Natural killer cell (primary cell): ENCODE data around the gene SPATA12. TPM values are rescaled to one million over a fixed set of nuclear protein-coding genes. Genes with fewer than 3 reads are reported as not detected.

Source experiments
- ATAC-seq, 3 donors: fragments of 150-1000 bp in 2 of 3; fragments of 200-7000 bp in 1 of 3; cut with Tn5 transposase; 1 replicate in 1 of 3; 2 replicates in 2 of 3; pipeline ENCODE4 v1.10.0; 2021; ENCODE audit warnings: mild to moderate bottlenecking in 2 of 3, moderate library complexity in 2 of 3
- DNase-seq, 2 donors: peaks; one replicate each; pipeline versions ENCODE4 v3.0.0 to v3.0.0-alpha.2; 2013 to 2021; ENCODE audit warnings: mixed read lengths in 1 of 2
- H3K27ac ChIP-seq: one replicate; pipeline ENCODE4 v1.5.1; 2013; ENCODE audit warnings: mild to moderate bottlenecking, low read length
- H3K27me3 ChIP-seq: one replicate; pipeline ENCODE4 v1.6.1; 2013; ENCODE audit warnings: low read length; ENCODE audit not compliant: control insufficient read depth, insufficient read depth
- H3K36me3 ChIP-seq: one replicate; pipeline ENCODE4 v1.6.1; 2013; ENCODE audit warnings: low read length; ENCODE audit not compliant: control insufficient read depth, insufficient read depth
- H3K4me1 ChIP-seq: one replicate; pipeline ENCODE4 v1.6.1; 2013; ENCODE audit warnings: low read length; ENCODE audit not compliant: control insufficient read depth, insufficient read depth
- H3K4me3 ChIP-seq: one replicate; pipeline ENCODE4 v1.5.1; 2013; ENCODE audit warnings: low read length
- H3K9me3 ChIP-seq: one replicate; pipeline ENCODE4 v1.6.1; 2013; ENCODE audit warnings: low read length; ENCODE audit not compliant: control insufficient read depth, insufficient read depth
- H3K27ac Mint-ChIP-seq, 2 donors: one replicate each; pipeline ENCODE4 v1.8.0; 2022; ENCODE audit warnings: mild to moderate bottlenecking in 2 of 2, mixed read lengths in 2 of 2, moderate library complexity in 1 of 2
- H3K27me3 Mint-ChIP-seq, 2 donors: one replicate each; pipeline ENCODE4 v1.8.0; 2022; ENCODE audit warnings: low read depth in 2 of 2, mixed read lengths in 2 of 2
- H3K36me3 Mint-ChIP-seq: one replicate; pipeline ENCODE4 v1.8.0; 2022; ENCODE audit warnings: mixed read lengths
- H3K4me1 Mint-ChIP-seq, 2 donors: one replicate each; pipeline ENCODE4 v1.8.0; 2022; ENCODE audit warnings: mixed read lengths in 2 of 2
- H3K4me3 Mint-ChIP-seq: one replicate; pipeline ENCODE4 v1.8.0; 2022; ENCODE audit warnings: mild to moderate bottlenecking, moderate library complexity, mixed read lengths
- H3K9me3 Mint-ChIP-seq, 2 donors: one replicate each; pipeline ENCODE4 v1.8.0; 2022; ENCODE audit warnings: mixed read lengths in 2 of 2
- CTCF ChIP-seq: fragments of 200-600 bp; IDR thresholded peaks from one replicate; pipeline ENCODE4 v1.8.0; 2022; ENCODE audit warnings: antibody characterized with exemption
- WGBS: methylation state at CpG from one replicate; pipeline ENCODE4 v1.1.7; 2013; ENCODE audit warnings: missing lambda C conversion rate; ENCODE audit not compliant: insufficient coverage; 5-methylcytosine and 5-hydroxymethylcytosine counted together
- intact Hi-C: fragments of 100-400 bp; cut with micrococcal nuclease; formaldehyde crosslinking; loops from one replicate; pipeline ENCODE4 v1.14.2; 2022
- total RNA-seq, 4 donors: library from RNA; stranded (reverse); fragments of 120-200 nt in 1 of 4; gene quantifications; one replicate each; pipeline versions ENCODE4 v1.2.3 to v1.2.4, GENCODE V29; 2013 to 2022

Gene SPATA12
- total RNA-seq, 3 donors from 2014 or later (not counting 1 experiment from before 2014, with no cell fraction given), result not detected

- Histone ChIP-seq H3K4me1 (peaks cover 4% of the 10 kb centered on the region), H3K9me3 (no peaks in the 10 kb centered on the region), H3K4me3 (no peak overlapping the region), H3K36me3 (no peaks in the 10 kb centered on the region), H3K27ac (no peak overlapping the region), H3K27me3 (no peaks in the 10 kb centered on the region)
- Mint-ChIP-seq H3K4me1 (peaks cover 13 to 15% of the 10 kb centered on the region in 2 donors), H3K27ac (no peak overlapping the region), H3K4me3 (no peak overlapping the region), H3K36me3 (no peaks in the 10 kb centered on the region), H3K27me3 (no peaks in the 10 kb centered on the region), H3K9me3 (no peaks in the 10 kb centered on the region)
- DNase-seq, result no peak
- WGBS, result 88% methylated on average over 1 of the region's 2 CpGs
- TF ChIP-seq CTCF, result no peak
- intact Hi-C loops, result no loop called here
- no peak for ATAC-seq
Measured at GRCh38 chr3:57064572-57064971, 4.1 kb downstream of the SPATA12 start.

- Histone ChIP-seq H3K36me3 (no peaks in the 10 kb centered on the region), H3K4me3 (no peak overlapping the region), H3K4me1 (peaks cover 4% of the 10 kb centered on the region), H3K27me3 (no peaks in the 10 kb centered on the region), H3K27ac (no peak overlapping the region), H3K9me3 (no peaks in the 10 kb centered on the region)
- TF ChIP-seq CTCF, result no peak
- ATAC-seq (no peak), DNase-seq (no peak)
- intact Hi-C loops, result no loop called here
- 89% methylated on average over 3 of the region's 3 CpGs for WGBS
- H3K36me3 Mint-ChIP-seq, result no peaks in the 10 kb centered on the region
- H3K4me1 Mint-ChIP-seq, result peaks cover 13 to 15% of the 10 kb centered on the region in 2 donors
- H3K27me3 Mint-ChIP-seq, result no peaks in the 10 kb centered on the region
- no peaks in the 10 kb centered on the region for H3K9me3 Mint-ChIP-seq
- no peak overlapping the region for H3K27ac Mint-ChIP-seq
- H3K4me3 Mint-ChIP-seq, result no peak overlapping the region
Measured at GRCh38 chr3:57065588-57065987, 5.1 kb downstream of the SPATA12 start.

- Mint-ChIP-seq H3K36me3 (no peaks in the 10 kb centered on the region), H3K9me3 (no peaks in the 10 kb centered on the region), H3K4me1 (peaks cover 13 to 15% of the 10 kb centered on the region in 2 donors), H3K27ac (no peak overlapping the region), H3K27me3 (no peaks in the 10 kb centered on the region), H3K4me3 (no peak overlapping the region)
- intact Hi-C loops, result no loop called here
- TF ChIP-seq CTCF, result no peak
- no peaks in the 10 kb centered on the region for H3K27me3 ChIP-seq
- no peaks in the 10 kb centered on the region for H3K36me3 ChIP-seq
- DNase-seq (no peak), ATAC-seq (no peak)
- WGBS, result 94% methylated on average over 3 of the region's 6 CpGs
- peaks cover 4% of the 10 kb centered on the region for H3K4me1 ChIP-seq
- H3K27ac ChIP-seq, result no peak overlapping the region
- no peaks in the 10 kb centered on the region for H3K9me3 ChIP-seq
- H3K4me3 ChIP-seq, result no peak overlapping the region
Measured at GRCh38 chr3:57066471-57066870, 6.0 kb downstream of the SPATA12 start.

GRCh38 chr3:57068437-57069089, 8.1 kb downstream of the SPATA12 start:
- intact Hi-C loops, result no loop called here
- Histone ChIP-seq H3K9me3 (no peaks in the 10 kb centered on the region), H3K4me3 (no peak overlapping the region), H3K27ac (no peak overlapping the region), H3K36me3 (no peaks in the 10 kb centered on the region), H3K4me1 (peaks cover 4% of the 10 kb centered on the region), H3K27me3 (no peaks in the 10 kb centered on the region)
- H3K27ac Mint-ChIP-seq, result peak overlapping the region; percentile 38 to 73
- WGBS, result 42% methylated on average over 9 of the region's 11 CpGs
- ATAC-seq (peak; percentile 93 to 99 (median 97)), DNase-seq (peak; percentile 27 to 33)
- peak overlapping the region; percentile 49 for H3K4me3 Mint-ChIP-seq
- no peak for TF ChIP-seq CTCF
- no peaks in the 10 kb centered on the region for H3K9me3 Mint-ChIP-seq
- no peaks in the 10 kb centered on the region for H3K36me3 Mint-ChIP-seq
- H3K27me3 Mint-ChIP-seq, result peaks cover 0 to 7% of the 10 kb centered on the region in 2 donors
- H3K4me1 Mint-ChIP-seq, result peaks cover 13 to 15% of the 10 kb centered on the region in 2 donors
